ENCODE measurements around the gene DCLK2.

The DCLK2 gene

DNA sequence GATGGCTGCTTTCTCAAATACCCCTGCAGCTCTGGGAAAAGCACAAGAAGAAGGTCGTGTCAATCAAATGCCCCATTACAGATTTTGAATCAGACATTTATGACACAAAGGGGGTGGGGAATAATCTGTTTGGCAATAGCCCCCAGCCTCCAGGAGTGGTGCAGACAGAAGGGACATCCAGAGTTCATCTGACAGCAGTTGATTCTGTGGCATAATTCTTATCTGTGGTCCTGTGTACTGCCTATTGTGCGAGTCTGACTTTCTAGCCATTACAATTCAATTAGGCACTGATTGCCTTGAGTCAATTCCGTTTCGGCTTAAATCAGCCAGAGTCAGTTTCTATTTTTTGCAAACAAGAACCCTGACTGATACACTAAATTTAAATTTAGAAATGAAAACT is 28.6 kb upstream of the DCLK2 start:
- H3K27me3 ChIP-seq (ENCODE audit: control insufficient read depth, insufficient read depth, low read length) = no peaks in the 10 kb centered on the region
- no peak overlapping the region for H3K9ac ChIP-seq (ENCODE audit: low read depth, low read length)
- H3K9me3 ChIP-seq (ENCODE audit: control insufficient read depth, insufficient read depth, low read length) = no peaks in the 10 kb centered on the region
- H3K4me1 ChIP-seq (ENCODE audit: control insufficient read depth, insufficient read depth, low read length) = no peaks in the 10 kb centered on the region
- no peaks in the 10 kb centered on the region for H3K36me3 ChIP-seq (ENCODE audit: control insufficient read depth, insufficient read depth, low read length)
- no peak overlapping the region for H3K4me3 ChIP-seq (ENCODE audit: low read depth, low read length)

DNA sequence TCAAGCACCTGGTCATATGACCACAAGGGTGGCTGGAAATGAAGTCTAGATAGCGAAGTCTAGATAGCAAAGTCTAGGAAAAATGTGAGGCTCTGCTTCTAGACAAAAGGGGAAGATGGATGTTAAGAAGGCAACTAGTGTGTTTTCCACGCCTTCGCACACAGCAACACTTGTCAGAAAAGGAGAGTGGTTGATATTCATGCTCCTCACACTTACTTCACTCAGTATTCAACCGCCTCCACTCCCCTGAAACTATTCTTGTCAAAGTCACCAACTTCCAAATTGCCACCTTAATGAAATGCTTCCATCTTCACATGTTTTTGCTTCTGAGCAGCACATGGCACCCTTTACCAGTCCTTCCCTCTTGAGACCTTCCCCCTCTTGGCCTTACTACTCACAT is 27.7 kb upstream of the DCLK2 start:
- H3K27me3 ChIP-seq (ENCODE audit: control insufficient read depth, insufficient read depth, low read length) = no peaks in the 10 kb centered on the region
- no peaks in the 10 kb centered on the region for H3K36me3 ChIP-seq (ENCODE audit: control insufficient read depth, insufficient read depth, low read length)
- H3K4me1 ChIP-seq (ENCODE audit: control insufficient read depth, insufficient read depth, low read length) = no peaks in the 10 kb centered on the region
- no peak overlapping the region for H3K9ac ChIP-seq (ENCODE audit: low read depth, low read length)
- no peak overlapping the region for H3K4me3 ChIP-seq (ENCODE audit: low read depth, low read length)
- no peaks in the 10 kb centered on the region for H3K9me3 ChIP-seq (ENCODE audit: control insufficient read depth, insufficient read depth, low read length)

DNA sequence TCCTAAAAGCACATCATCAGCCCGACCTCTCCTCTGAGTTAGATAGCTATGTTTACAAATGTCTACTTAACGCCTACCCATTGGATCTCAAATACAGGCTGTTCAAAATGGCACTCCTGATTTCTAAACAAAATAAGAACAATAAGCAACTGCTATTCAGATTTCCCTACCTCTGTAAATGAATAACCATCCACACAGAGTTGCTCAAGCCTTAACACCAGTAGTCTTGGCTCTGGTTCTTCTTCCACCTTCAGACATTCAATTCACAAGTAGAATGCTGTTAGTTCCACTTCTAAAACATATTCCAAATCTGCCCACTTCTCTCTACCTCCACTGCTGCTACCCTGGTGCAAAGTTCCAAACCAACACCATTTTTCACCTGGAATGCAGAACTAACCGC is 27.1 kb upstream of the DCLK2 start:
- H3K4me3 ChIP-seq (ENCODE audit: low read depth, low read length) = no peak overlapping the region
- no peak overlapping the region for H3K9ac ChIP-seq (ENCODE audit: low read depth, low read length)
- no peaks in the 10 kb centered on the region for H3K4me1 ChIP-seq (ENCODE audit: control insufficient read depth, insufficient read depth, low read length)
- no peaks in the 10 kb centered on the region for H3K9me3 ChIP-seq (ENCODE audit: control insufficient read depth, insufficient read depth, low read length)
- H3K27me3 ChIP-seq (ENCODE audit: control insufficient read depth, insufficient read depth, low read length) = no peaks in the 10 kb centered on the region
- no peaks in the 10 kb centered on the region for H3K36me3 ChIP-seq (ENCODE audit: control insufficient read depth, insufficient read depth, low read length)

- no peaks in the 10 kb centered on the region for H3K27me3 ChIP-seq (ENCODE audit: control insufficient read depth, insufficient read depth, low read length)
- no peaks in the 10 kb centered on the region for H3K36me3 ChIP-seq (ENCODE audit: control insufficient read depth, insufficient read depth, low read length)
- H3K4me3 ChIP-seq (ENCODE audit: low read depth, low read length) = no peak overlapping the region
- H3K9me3 ChIP-seq (ENCODE audit: control insufficient read depth, insufficient read depth, low read length) = no peaks in the 10 kb centered on the region
- no peak overlapping the region for H3K9ac ChIP-seq (ENCODE audit: low read depth, low read length)
- H3K4me1 ChIP-seq (ENCODE audit: control insufficient read depth, insufficient read depth, low read length) = no peaks in the 10 kb centered on the region
Observed at GRCh38 chr4:150055467-150055866, 22.8 kb upstream of the DCLK2 start.

GRCh38 chr4:150056569-150056968 is 21.7 kb upstream of the DCLK2 start:
- Histone ChIP-seq H3K9me3 (ENCODE audit: control insufficient read depth, insufficient read depth, low read length) (no peaks in the 10 kb centered on the region), H3K9ac (ENCODE audit: low read depth, low read length) (no peak overlapping the region), H3K27me3 (ENCODE audit: control insufficient read depth, insufficient read depth, low read length) (no peaks in the 10 kb centered on the region), H3K4me1 (ENCODE audit: control insufficient read depth, insufficient read depth, low read length) (no peaks in the 10 kb centered on the region), H3K4me3 (ENCODE audit: low read depth, low read length) (no peak overlapping the region), H3K36me3 (ENCODE audit: control insufficient read depth, insufficient read depth, low read length) (no peaks in the 10 kb centered on the region)

DNA sequence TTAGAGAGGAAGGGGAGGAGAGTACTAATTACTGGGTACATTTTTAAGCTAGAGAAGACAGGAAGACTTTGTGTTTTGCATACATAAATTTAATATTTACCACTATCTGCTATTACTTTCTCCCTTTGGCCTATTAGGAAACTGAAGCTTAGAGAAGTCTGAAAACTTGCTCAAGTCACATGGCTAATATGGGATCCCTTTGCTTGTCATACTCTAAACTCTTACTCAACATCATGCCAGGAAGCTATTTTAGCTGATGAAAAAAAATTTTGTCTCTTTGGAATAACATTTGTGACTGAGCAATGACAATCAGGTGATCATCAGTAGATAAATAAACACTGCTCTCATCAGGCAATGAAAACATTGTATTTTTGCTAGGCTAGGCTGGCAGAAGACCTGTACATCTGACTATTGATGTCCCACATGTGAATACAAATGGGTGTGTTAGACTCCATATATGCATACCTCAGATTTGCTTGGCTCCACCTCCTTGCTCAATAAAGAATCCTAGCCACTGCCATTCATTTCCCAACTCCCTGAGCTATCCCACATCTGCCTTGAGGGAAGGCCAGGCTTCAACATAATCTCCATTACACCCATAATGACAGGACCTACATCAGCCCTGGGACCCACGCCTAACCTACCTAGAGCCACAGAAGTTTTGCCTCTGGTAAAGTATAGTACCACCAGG is 17.0 kb upstream of the DCLK2 start:
- no peaks in the 10 kb centered on the region for H3K36me3 ChIP-seq (ENCODE audit: control insufficient read depth, insufficient read depth, low read length)
- no peak overlapping the region for H3K4me3 ChIP-seq (ENCODE audit: low read depth, low read length)
- H3K27me3 ChIP-seq (ENCODE audit: control insufficient read depth, insufficient read depth, low read length) = no peaks in the 10 kb centered on the region
- no peaks in the 10 kb centered on the region for H3K4me1 ChIP-seq (ENCODE audit: control insufficient read depth, insufficient read depth, low read length)
- H3K9ac ChIP-seq (ENCODE audit: low read depth, low read length) = no peak overlapping the region
- H3K9me3 ChIP-seq (ENCODE audit: control insufficient read depth, insufficient read depth, low read length) = no peaks in the 10 kb centered on the region

DNA sequence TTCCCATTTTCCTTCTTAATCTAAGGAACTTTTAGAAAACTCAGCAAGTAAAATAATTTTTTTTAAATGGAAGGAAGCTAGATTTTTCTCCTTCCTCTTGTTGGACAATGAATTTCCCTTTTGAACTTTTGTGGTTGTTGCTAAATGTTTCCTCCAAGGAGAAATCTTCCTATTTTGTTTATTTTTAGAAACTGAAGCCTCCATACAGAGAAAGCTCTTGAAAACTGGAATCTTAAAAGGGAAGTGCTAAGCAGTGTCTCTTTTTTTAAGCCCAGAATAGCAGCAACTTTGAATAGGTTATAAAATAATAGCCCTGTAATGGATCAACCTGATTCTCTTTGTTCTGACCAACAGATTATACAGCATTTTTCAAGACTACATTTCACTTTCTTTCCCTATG is 15.1 kb upstream of the DCLK2 start:
- H3K36me3 ChIP-seq (ENCODE audit: control insufficient read depth, insufficient read depth, low read length) = no peaks in the 10 kb centered on the region
- no peak overlapping the region for H3K9ac ChIP-seq (ENCODE audit: low read depth, low read length)
- H3K27me3 ChIP-seq (ENCODE audit: control insufficient read depth, insufficient read depth, low read length) = no peaks in the 10 kb centered on the region
- H3K4me3 ChIP-seq (ENCODE audit: low read depth, low read length) = no peak overlapping the region
- no peaks in the 10 kb centered on the region for H3K9me3 ChIP-seq (ENCODE audit: control insufficient read depth, insufficient read depth, low read length)
- no peaks in the 10 kb centered on the region for H3K4me1 ChIP-seq (ENCODE audit: control insufficient read depth, insufficient read depth, low read length)

DNA sequence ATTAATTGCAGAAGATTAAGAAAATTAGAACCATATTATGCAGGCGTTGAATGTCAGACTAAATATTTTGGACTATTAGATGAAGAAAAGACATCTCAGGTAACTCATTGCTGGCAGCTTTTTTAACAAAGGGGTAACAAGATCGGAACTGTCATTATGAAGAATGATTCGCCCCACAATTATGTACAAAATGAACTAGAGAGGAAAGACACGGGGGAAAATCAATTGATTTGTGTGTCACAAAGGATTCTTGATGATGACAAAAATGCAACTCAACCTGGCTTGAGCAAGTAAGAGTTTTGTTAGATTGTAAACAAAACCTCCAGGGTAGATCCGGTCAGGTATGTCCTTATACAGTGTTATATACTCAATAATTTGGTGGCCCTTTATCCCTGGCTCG is 12.5 kb upstream of the DCLK2 start:
- Histone ChIP-seq H3K36me3 (ENCODE audit: control insufficient read depth, insufficient read depth, low read length) (no peaks in the 10 kb centered on the region), H3K27me3 (ENCODE audit: control insufficient read depth, insufficient read depth, low read length) (no peaks in the 10 kb centered on the region), H3K4me1 (ENCODE audit: control insufficient read depth, insufficient read depth, low read length) (no peaks in the 10 kb centered on the region), H3K9me3 (ENCODE audit: control insufficient read depth, insufficient read depth, low read length) (no peaks in the 10 kb centered on the region), H3K4me3 (ENCODE audit: low read depth, low read length) (no peak overlapping the region), H3K9ac (ENCODE audit: low read depth, low read length) (no peak overlapping the region)

DNA sequence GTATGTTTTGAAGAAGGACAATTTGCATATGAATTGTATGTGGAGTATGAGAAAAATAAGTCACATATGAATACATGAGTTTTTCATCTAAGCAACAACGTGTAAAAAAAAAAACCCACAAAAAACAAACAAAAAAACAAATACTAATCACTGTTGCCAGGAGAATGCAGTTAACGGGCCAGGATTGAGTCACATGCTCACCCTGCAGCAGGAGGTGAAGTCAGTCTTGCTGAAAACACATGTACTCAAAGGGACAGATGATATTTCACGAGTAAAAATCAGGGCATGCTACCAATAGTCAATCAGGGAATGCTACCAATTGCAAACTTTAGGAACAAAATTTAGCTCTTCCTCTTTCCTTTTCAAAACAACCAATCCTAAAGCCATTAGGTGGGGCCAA is 10.4 kb upstream of the DCLK2 start:
- H3K36me3 ChIP-seq (ENCODE audit: control insufficient read depth, insufficient read depth, low read length) = no peaks in the 10 kb centered on the region
- no peaks in the 10 kb centered on the region for H3K4me1 ChIP-seq (ENCODE audit: control insufficient read depth, insufficient read depth, low read length)
- no peak overlapping the region for H3K4me3 ChIP-seq (ENCODE audit: low read depth, low read length)
- no peaks in the 10 kb centered on the region for H3K27me3 ChIP-seq (ENCODE audit: control insufficient read depth, insufficient read depth, low read length)
- no peak overlapping the region for H3K9ac ChIP-seq (ENCODE audit: low read depth, low read length)
- H3K9me3 ChIP-seq (ENCODE audit: control insufficient read depth, insufficient read depth, low read length) = no peaks in the 10 kb centered on the region

DNA sequence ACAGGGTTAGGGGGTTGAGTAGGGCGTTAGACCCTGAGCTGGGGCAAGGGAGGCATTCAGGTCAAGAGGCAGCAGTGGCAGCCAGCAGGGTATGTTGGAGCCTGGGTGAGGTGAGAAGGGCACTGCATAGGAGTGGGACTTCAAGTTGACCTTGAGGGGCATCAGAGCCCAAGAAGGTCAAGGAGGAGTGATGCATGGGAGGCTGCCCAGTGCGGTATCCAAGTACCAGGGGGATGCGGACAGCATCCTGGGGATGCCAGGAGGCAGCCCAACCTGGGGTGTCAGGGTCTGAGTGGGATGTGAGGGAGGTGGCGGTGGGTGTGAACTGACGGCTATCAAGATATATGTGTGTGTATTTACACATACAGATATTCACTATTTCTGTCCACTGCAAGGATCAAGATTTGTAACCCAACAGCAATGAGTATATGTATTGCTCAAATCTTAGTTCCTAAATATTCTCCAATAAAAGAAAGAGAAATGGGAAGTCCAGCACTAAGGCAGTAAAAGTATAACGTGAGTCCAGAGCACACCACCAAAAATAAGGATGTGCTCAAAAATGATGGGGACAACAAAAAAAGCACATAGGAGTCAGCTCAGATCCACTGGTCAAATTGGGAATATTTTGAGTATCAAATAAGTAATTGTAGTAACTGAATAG is 9.8 kb upstream of the DCLK2 start:
- Histone ChIP-seq H3K9ac (ENCODE audit: low read depth, low read length) (no peak overlapping the region), H3K27me3 (ENCODE audit: control insufficient read depth, insufficient read depth, low read length) (no peaks in the 10 kb centered on the region), H3K9me3 (ENCODE audit: control insufficient read depth, insufficient read depth, low read length) (no peaks in the 10 kb centered on the region), H3K4me3 (ENCODE audit: low read depth, low read length) (no peak overlapping the region), H3K36me3 (ENCODE audit: control insufficient read depth, insufficient read depth, low read length) (no peaks in the 10 kb centered on the region), H3K4me1 (ENCODE audit: control insufficient read depth, insufficient read depth, low read length) (no peaks in the 10 kb centered on the region)

DNA sequence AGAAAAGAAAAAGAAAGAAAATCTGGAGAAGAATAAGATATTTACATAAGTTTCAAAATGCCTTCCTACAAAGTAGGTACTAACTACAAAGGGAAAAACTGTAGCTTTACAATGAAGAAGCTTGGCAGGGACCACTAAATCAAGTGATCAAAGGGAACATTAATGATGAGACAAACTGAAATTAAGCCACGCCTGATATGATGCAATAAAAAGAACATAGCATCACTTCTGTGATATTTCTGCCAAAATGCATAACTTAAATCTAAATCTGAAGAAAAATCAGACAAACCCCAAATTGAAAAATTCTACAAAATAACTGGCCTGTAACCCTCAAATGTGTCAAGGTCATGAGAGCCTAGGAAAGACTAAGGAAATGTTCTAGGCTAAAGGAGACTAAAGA is 8.9 kb upstream of the DCLK2 start:
- no peaks in the 10 kb centered on the region for H3K36me3 ChIP-seq (ENCODE audit: control insufficient read depth, insufficient read depth, low read length)
- no peak overlapping the region for H3K4me3 ChIP-seq (ENCODE audit: low read depth, low read length)
- H3K27me3 ChIP-seq (ENCODE audit: control insufficient read depth, insufficient read depth, low read length) = no peaks in the 10 kb centered on the region
- H3K9ac ChIP-seq (ENCODE audit: low read depth, low read length) = no peak overlapping the region
- no peaks in the 10 kb centered on the region for H3K9me3 ChIP-seq (ENCODE audit: control insufficient read depth, insufficient read depth, low read length)
- no peaks in the 10 kb centered on the region for H3K4me1 ChIP-seq (ENCODE audit: control insufficient read depth, insufficient read depth, low read length)

DNA sequence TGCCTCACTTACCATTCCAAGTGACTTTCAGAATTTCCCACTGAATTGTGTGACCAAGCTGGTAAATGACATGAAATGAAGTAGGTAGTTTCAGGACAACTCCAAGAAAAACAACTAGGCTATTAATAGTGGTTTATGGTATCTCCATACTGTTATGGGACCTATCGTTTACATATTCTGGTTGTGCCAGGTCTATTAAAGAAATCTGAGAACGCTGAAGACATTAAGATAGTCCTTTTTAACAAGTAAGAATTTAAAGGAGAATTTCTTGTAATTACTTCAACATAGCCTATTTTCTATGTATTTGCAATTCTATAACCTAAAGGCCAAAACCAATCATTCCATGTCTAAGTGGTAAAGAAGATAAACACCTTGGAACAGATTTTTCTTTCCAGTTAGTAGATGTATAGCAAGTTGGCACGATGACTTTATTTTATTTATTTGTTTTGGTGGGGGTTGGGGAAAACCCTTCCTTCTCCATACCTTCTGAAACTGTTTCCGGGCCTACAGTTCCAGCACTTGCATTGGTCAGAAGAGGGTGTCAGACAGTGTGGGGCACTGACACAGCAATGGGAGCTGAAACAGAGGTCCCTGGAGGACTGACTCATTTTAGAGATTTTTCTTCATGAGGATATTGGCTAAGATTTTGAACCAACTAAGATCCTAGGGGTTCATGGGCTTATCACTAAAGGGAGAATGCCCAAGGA is 7.6 kb upstream of the DCLK2 start:
- no peak overlapping the region for H3K9ac ChIP-seq (ENCODE audit: low read depth, low read length)
- no peak overlapping the region for H3K4me3 ChIP-seq (ENCODE audit: low read depth, low read length)
- H3K36me3 ChIP-seq (ENCODE audit: control insufficient read depth, insufficient read depth, low read length) = no peaks in the 10 kb centered on the region
- no peaks in the 10 kb centered on the region for H3K4me1 ChIP-seq (ENCODE audit: control insufficient read depth, insufficient read depth, low read length)
- H3K9me3 ChIP-seq (ENCODE audit: control insufficient read depth, insufficient read depth, low read length) = no peaks in the 10 kb centered on the region
- no peaks in the 10 kb centered on the region for H3K27me3 ChIP-seq (ENCODE audit: control insufficient read depth, insufficient read depth, low read length)
